Measurements from ENCODE around the gene FHIT.

Gene FHIT

GRCh38 chr3:61299343-61300005, 48.2 kb upstream of the FHIT start:
- Histone ChIP-seq H3K9ac (ENCODE audit: low read length) (no peak overlapping the region), H4K20me1 (ENCODE audit: low read depth, low read length) (no peaks in the 10 kb centered on the region), H3K4me3 (ENCODE audit: insufficient read depth, low read length, poor library complexity, severe bottlenecking) (no peak overlapping the region), H3K27ac (ENCODE audit: low read depth, low read length) (no peak overlapping the region), H3F3A (ENCODE audit: insufficient read depth) (no peaks in the 10 kb centered on the region), H3K9me3 (ENCODE audit: insufficient read depth, low read length) (no peaks in the 10 kb centered on the region), H3K36me3 (ENCODE audit: low read length) (no peaks in the 10 kb centered on the region), H3K4me2 (ENCODE audit: low read depth, low read length, poor library complexity, severe bottlenecking) (no peak overlapping the region), H3K27me3 (ENCODE audit: low read length) (no peaks in the 10 kb centered on the region), H3K79me2 (ENCODE audit: insufficient read depth, low read length) (no peaks in the 10 kb centered on the region), H2AFZ (ENCODE audit: low read depth, low read length, severe bottlenecking) (no peak overlapping the region), H3K9me2 (replicated peaks; ENCODE audit: insufficient read depth, low read length) (no peaks in the 10 kb centered on the region)
- TF ChIP-seq CTCF (IDR thresholded peaks at IDR 0.05; ENCODE audit: insufficient read depth, low read length, poor library complexity, severe bottlenecking): no peak
- TF ChIP-seq EZH2phosphoT487 (conservative IDR thresholded peaks at IDR 0.05; ENCODE audit: low read length): no peak

- Histone ChIP-seq H3K9me2 (replicated peaks; ENCODE audit: insufficient read depth, low read length) (no peaks in the 10 kb centered on the region), H3K9ac (ENCODE audit: low read length) (no peak overlapping the region), H3K9me3 (ENCODE audit: insufficient read depth, low read length) (no peaks in the 10 kb centered on the region), H3K4me2 (ENCODE audit: low read depth, low read length, poor library complexity, severe bottlenecking) (no peak overlapping the region), H3K27me3 (ENCODE audit: low read length) (no peaks in the 10 kb centered on the region), H4K20me1 (ENCODE audit: low read depth, low read length) (no peaks in the 10 kb centered on the region), H2AFZ (ENCODE audit: low read depth, low read length, severe bottlenecking) (no peak overlapping the region), H3K36me3 (ENCODE audit: low read length) (no peaks in the 10 kb centered on the region), H3K79me2 (ENCODE audit: insufficient read depth, low read length) (no peaks in the 10 kb centered on the region), H3F3A (ENCODE audit: insufficient read depth) (no peaks in the 10 kb centered on the region), H3K4me3 (ENCODE audit: insufficient read depth, low read length, poor library complexity, severe bottlenecking) (no peak overlapping the region), H3K27ac (ENCODE audit: low read depth, low read length) (no peak overlapping the region)
- no peak for TF ChIP-seq EZH2phosphoT487 (conservative IDR thresholded peaks at IDR 0.05; ENCODE audit: low read length)
Measured at GRCh38 chr3:61297821-61298220, 46.6 kb upstream of the FHIT start.

GRCh38 chr3:61288446-61288845, 37.2 kb upstream of the FHIT start:
- no peak overlapping the region for H3K27ac ChIP-seq (ENCODE audit: low read depth, low read length)
- no peak overlapping the region for H3K9ac ChIP-seq (ENCODE audit: low read length)
- no peaks in the 10 kb centered on the region for H3K36me3 ChIP-seq (ENCODE audit: low read length)
- TF ChIP-seq EZH2phosphoT487 (conservative IDR thresholded peaks at IDR 0.05; ENCODE audit: low read length) (no peak), CTCF (IDR thresholded peaks at IDR 0.05; ENCODE audit: insufficient read depth, low read length, poor library complexity, severe bottlenecking) (no peak)
- H3F3A ChIP-seq (ENCODE audit: insufficient read depth): no peaks in the 10 kb centered on the region
- H3K79me2 ChIP-seq (ENCODE audit: insufficient read depth, low read length): no peaks in the 10 kb centered on the region
- H3K4me2 ChIP-seq (ENCODE audit: low read depth, low read length, poor library complexity, severe bottlenecking): no peak overlapping the region
- no peak overlapping the region for H2AFZ ChIP-seq (ENCODE audit: low read depth, low read length, severe bottlenecking)
- no peaks in the 10 kb centered on the region for H4K20me1 ChIP-seq (ENCODE audit: low read depth, low read length)
- no peaks in the 10 kb centered on the region for H3K9me3 ChIP-seq (ENCODE audit: insufficient read depth, low read length)
- H3K9me2 ChIP-seq (replicated peaks; ENCODE audit: insufficient read depth, low read length): no peaks in the 10 kb centered on the region
- no peak overlapping the region for H3K4me3 ChIP-seq (ENCODE audit: insufficient read depth, low read length, poor library complexity, severe bottlenecking)
- H3K27me3 ChIP-seq (ENCODE audit: low read length): no peaks in the 10 kb centered on the region

- Histone ChIP-seq H3K9ac (ENCODE audit: low read length) (no peak overlapping the region), H3K27ac (ENCODE audit: low read depth, low read length) (no peak overlapping the region), H3K4me2 (ENCODE audit: low read depth, low read length, poor library complexity, severe bottlenecking) (no peak overlapping the region), H4K20me1 (ENCODE audit: low read depth, low read length) (no peaks in the 10 kb centered on the region), H3K27me3 (ENCODE audit: low read length) (no peaks in the 10 kb centered on the region), H3K36me3 (ENCODE audit: low read length) (no peaks in the 10 kb centered on the region), H3K79me2 (ENCODE audit: insufficient read depth, low read length) (no peaks in the 10 kb centered on the region), H2AFZ (ENCODE audit: low read depth, low read length, severe bottlenecking) (no peak overlapping the region), H3K9me3 (ENCODE audit: insufficient read depth, low read length) (no peaks in the 10 kb centered on the region), H3K9me2 (replicated peaks; ENCODE audit: insufficient read depth, low read length) (no peaks in the 10 kb centered on the region), H3F3A (ENCODE audit: insufficient read depth) (no peaks in the 10 kb centered on the region), H3K4me3 (ENCODE audit: insufficient read depth, low read length, poor library complexity, severe bottlenecking) (no peak overlapping the region)
- TF ChIP-seq CTCF (IDR thresholded peaks at IDR 0.05; ENCODE audit: insufficient read depth, low read length, poor library complexity, severe bottlenecking): no peak
- no peak for TF ChIP-seq EZH2phosphoT487 (conservative IDR thresholded peaks at IDR 0.05; ENCODE audit: low read length)
Measured at GRCh38 chr3:61283876-61284275, 32.6 kb upstream of the FHIT start.
